Measurements from ENCODE around the gene C22orf15. TPM values are rescaled to one million over a fixed set of nuclear protein-coding genes. Genes with fewer than 3 reads are reported as not detected.

Gene C22orf15
- total and polyA plus RNA-seq, 2 donors (not counting 3 experiments of a cell fraction or from before 2014, with no cell fraction given): 0.86 TPM; not detected in 1

DNA sequence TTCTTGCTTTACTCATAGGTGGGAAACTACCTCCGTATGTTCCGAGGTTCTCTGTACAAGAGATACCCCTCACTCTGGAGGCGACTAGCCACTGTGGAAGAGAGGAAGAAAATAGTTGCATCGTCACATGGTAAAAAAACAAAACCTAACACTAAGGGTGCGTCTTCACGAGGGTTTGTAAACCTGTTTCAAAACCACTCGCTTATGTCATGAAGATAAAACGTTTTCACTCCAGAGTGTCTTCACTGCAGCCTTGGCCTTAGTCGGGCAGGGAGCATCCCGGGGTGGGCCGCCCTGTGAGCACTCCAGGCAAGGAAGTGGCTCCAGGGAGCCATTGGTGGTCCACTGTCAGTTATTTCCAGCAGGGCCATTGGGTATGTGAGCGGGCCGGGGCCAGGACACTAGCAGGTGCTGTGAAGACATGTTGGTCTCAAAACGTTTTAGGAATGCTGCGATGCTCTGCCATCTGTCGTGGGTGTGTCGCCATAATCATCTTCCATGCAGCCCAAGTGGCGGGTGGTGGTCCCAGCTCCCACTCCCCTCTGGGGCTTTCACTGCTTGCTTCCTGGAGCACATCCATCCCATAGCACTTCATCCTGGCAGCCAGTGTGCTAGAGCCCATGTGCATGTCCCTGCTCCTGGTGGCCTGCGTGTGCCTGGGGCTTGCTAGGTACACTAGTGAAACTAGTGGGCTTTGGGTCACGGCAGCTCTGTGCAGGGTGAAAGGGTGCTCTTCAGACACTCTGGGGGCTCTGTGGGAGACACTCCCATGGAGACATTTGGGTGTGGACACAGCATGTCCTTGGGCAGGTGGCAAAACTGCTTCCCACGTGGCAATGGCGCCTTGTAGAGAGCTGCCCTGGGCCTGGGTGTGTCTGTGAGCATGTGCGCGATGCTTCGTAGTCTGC lies 29.2 kb downstream of the C22orf15 start:
- Histone ChIP-seq H3K9me3 (replicated peaks; ENCODE audit: control insufficient read depth, insufficient read depth, low read length) (no peaks in the 10 kb centered on the region), H3K9ac (replicated peaks; ENCODE audit: extremely low read depth, insufficient read depth, low read length) (no peak overlapping the region), H3K4me3 (replicated peaks in 1 of 3; ENCODE audit: insufficient read depth in 1 of 3, low read depth in 1 of 3, low read length in 3 of 3) (no peak overlapping the region), H4K20me1 (replicated peaks; ENCODE audit: control insufficient read depth, extremely low read depth, insufficient read depth, low read length) (peaks cover 2% of the 10 kb centered on the region), H3K27ac (ENCODE audit: insufficient read depth, low read depth, low read length) (no peak overlapping the region), H3K4me2 (ENCODE audit: insufficient read depth, low read length) (no peak overlapping the region), H3K4me1 (ENCODE audit: control insufficient read depth, extremely low read depth, insufficient read depth, low read length) (peaks cover 9% of the 10 kb centered on the region), H3K36me3 (ENCODE audit: control insufficient read depth in 2 of 2, extremely low read depth in 1 of 2, insufficient read depth in 2 of 2, low read length in 2 of 2) (peaks cover 0 to 20% of the 10 kb centered on the region in 2 experiments), H3K79me2 (ENCODE audit: control insufficient read depth, insufficient read depth, low read length) (peaks cover 57% of the 10 kb centered on the region), H3K27me3 (ENCODE audit: control insufficient read depth in 2 of 2, insufficient read depth in 2 of 2, low read length in 2 of 2) (no peaks in the 10 kb centered on the region), H3K9me1 (replicated peaks; ENCODE audit: control insufficient read depth, extremely low read depth, insufficient read depth, low read length) (no peaks in the 10 kb centered on the region), H2AFZ (ENCODE audit: low read depth, low read length) (no peak overlapping the region)
- intact Hi-C loops (cut with micrococcal nuclease): no loop called here
- FAIRE-seq (no peak), DNase-seq (ENCODE audit: low read depth, low spot score) (no peak)
- POLR2A ChIA-PET: no interaction called here
- CTCF ChIA-PET: interaction anchor here (1.0 kb wide), 2 partner anchors 13 to 21 kb away, joined by 3 to 4 read pairs; no protein-coding TSS in a partner anchor
- no TSS peak for BruUV-seq (replicated peaks)
- dilution Hi-C loops (cut with MboI; ENCODE audit: extremely low pct_ligation_motif_present, low sequenced_read_pairs): no loop called here
- no peak for TF ChIP-seq JUN (IDR thresholded peaks at IDR 0.05; ENCODE audit: borderline replicate concordance, insufficient read depth, insufficient read length, low read depth)
- no peak for TF ChIP-seq MYC (IDR thresholded peaks at IDR 0.05; ENCODE audit: low read depth, low read length)
- no peak for TF ChIP-seq FOS (IDR thresholded peaks at IDR 0.05; ENCODE audit: borderline replicate concordance, insufficient read depth, low read length)
- no peak for TF ChIP-seq POLR2AphosphoS5 (IDR thresholded peaks at IDR 0.05; ENCODE audit: insufficient read depth, low read depth, low read length)
- TF ChIP-seq, protein P1, sequence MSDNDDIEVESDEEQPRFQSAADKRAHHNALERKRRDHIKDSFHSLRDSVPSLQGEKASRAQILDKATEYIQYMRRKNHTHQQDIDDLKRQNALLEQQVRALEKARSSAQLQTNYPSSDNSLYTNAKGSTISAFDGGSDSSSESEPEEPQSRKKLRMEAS (IDR thresholded peaks at IDR 0.05; ENCODE audit: insufficient read depth, insufficient read length): no peak
- TF ChIP-seq EZH2 (IDR thresholded peaks at IDR 0.05; ENCODE audit: borderline replicate concordance, low read depth, low read length, severe bottlenecking): no peak
- TF ChIP-seq POLR2A (IDR thresholded peaks at IDR 0.05; ENCODE audit: low read depth, low read length): no peak
- TF ChIP-seq, protein P2, sequence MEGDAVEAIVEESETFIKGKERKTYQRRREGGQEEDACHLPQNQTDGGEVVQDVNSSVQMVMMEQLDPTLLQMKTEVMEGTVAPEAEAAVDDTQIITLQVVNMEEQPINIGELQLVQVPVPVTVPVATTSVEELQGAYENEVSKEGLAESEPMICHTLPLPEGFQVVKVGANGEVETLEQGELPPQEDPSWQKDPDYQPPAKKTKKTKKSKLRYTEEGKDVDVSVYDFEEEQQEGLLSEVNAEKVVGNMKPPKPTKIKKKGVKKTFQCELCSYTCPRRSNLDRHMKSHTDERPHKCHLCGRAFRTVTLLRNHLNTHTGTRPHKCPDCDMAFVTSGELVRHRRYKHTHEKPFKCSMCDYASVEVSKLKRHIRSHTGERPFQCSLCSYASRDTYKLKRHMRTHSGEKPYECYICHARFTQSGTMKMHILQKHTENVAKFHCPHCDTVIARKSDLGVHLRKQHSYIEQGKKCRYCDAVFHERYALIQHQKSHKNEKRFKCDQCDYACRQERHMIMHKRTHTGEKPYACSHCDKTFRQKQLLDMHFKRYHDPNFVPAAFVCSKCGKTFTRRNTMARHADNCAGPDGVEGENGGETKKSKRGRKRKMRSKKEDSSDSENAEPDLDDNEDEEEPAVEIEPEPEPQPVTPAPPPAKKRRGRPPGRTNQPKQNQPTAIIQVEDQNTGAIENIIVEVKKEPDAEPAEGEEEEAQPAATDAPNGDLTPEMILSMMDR (IDR thresholded peaks at IDR 0.05; ENCODE audit: extremely low read depth in 1 of 2, insufficient read depth in 1 of 2, low read depth in 1 of 2, low read length in 2 of 2): no peak
